HCT116 (cell line): ENCODE data around the gene BTBD18. TPM values are rescaled to one million over a fixed set of nuclear protein-coding genes. Genes with fewer than 3 reads are reported as not detected.
A peak's percentile ranks its signal among the peaks of the same experiment; 100 is the strongest.

Experiments
- ATAC-seq: fragments of 200-7000 bp; cut with Tn5 transposase; 2 replicates; pipeline ENCODE4 v1.9.1; 2020; ENCODE audit warnings: mild to moderate bottlenecking, moderate library complexity
- BruUV-seq: library from RNA; stranded (reverse); fragments of 400-500 nt; replicated peaks from 2 replicates; lab custom pipeline; 2021; lab: Mats Ljungman, UMichigan
- CTCF ChIA-PET: fragments of 300-600 bp; sonication (Branson Sonifier 250); formaldehyde crosslinking; loops from one replicate; lab custom pipeline; 2021; ENCODE audit warnings: antibody characterized with exemption; lab: Charles Lee
- POLR2A ChIA-PET: fragments of 300-600, 350-600 bp; sonication (Branson Sonifier 250); formaldehyde crosslinking; loops from one replicate; lab custom pipeline; 2021; ENCODE audit warnings: antibody characterized with exemption; lab: Charles Lee
- RAD21 ChIA-PET, 2 experiments: fragments of 300-600 bp; sonication (Branson Sonifier 250); formaldehyde crosslinking; loops; one replicate each; lab custom pipeline; 2023; ENCODE audit warnings: low total read pairs in 2 of 2; ENCODE audit not compliant: uncharacterized antibody in 2 of 2, unreplicated experiment in 2 of 2, low non-redundant PET in 1 of 2; lab: Charles Lee
- DNase-seq: peaks from one replicate; pipeline ENCODE4 v3.0.0-alpha.2; 2010; ENCODE audit warnings: low read depth, low spot score
- H2AFZ ChIP-seq: fragments of 200-600 bp; shearing (Covaris generic), sonication (generic); 2 replicates; pipeline ENCODE4 v1.6.1; 2017; ENCODE audit warnings: low read depth, mixed run types, mixed read lengths, antibody characterized with exemption, low read length; ENCODE audit not compliant: poor library complexity, severe bottlenecking
- H3K27ac ChIP-seq: 2 replicates; pipeline ENCODE4 v1.5.1; 2012; ENCODE audit warnings: low read depth, low read length
- H3K27me3 ChIP-seq: fragments of 200-600 bp; sonication (generic); 2 replicates; pipeline ENCODE4 v1.6.1; 2016; ENCODE audit warnings: mixed run types, low read length, mixed read lengths; ENCODE audit not compliant: insufficient read depth
- H3K36me3 ChIP-seq, 2 experiments: fragments of 200-500 bp in 1 of 2; fragments of 200-600 bp in 1 of 2; sonication (Bioruptor generic) in 1 of 2; sonication (generic) in 1 of 2; 2 replicates each; pipeline versions ENCODE4 v1.5.1 to v1.6.1; 2014 to 2016; ENCODE audit warnings: low read length in 2 of 2, inconsistent platforms in 1 of 2, mixed read lengths in 1 of 2, mixed run types in 1 of 2; ENCODE audit not compliant: insufficient read depth in 2 of 2, control insufficient read depth in 1 of 2
- H3K4me1 ChIP-seq, 2 experiments: fragments of 200-600 bp in 1 of 2; sonication (generic) in 1 of 2; 2 replicates each; pipeline versions ENCODE4 v1.5.1 to v1.6.1; 2012 to 2017; ENCODE audit warnings: low read length in 2 of 2, inconsistent platforms in 1 of 2, mild to moderate bottlenecking in 1 of 2, mixed read lengths in 1 of 2, mixed run types in 1 of 2, moderate library complexity in 1 of 2; ENCODE audit not compliant: insufficient read depth in 2 of 2, control insufficient read depth in 1 of 2
- H3K4me2 ChIP-seq: fragments of 200-600 bp; sonication (generic); 2 replicates; pipeline ENCODE4 v1.6.1; 2017; ENCODE audit warnings: mixed run types, low read length, mixed read lengths
- H3K4me3 ChIP-seq, 2 experiments: fragments of 200-600 bp in 1 of 2; sonication (generic) in 1 of 2; replicated peaks in 1 of 2; 2 replicates each; pipeline ENCODE4 v1.5.1; 2011 to 2016; ENCODE audit warnings: low read length in 2 of 2, control low read depth in 1 of 2, low read depth in 1 of 2, mild to moderate bottlenecking in 1 of 2, mixed read lengths in 1 of 2, mixed run types in 1 of 2
- H3K79me2 ChIP-seq: fragments of 200-600 bp; sonication (generic); 2 replicates; pipeline ENCODE4 v1.6.1; 2017; ENCODE audit warnings: mild to moderate bottlenecking, mixed run types, low read length, moderate library complexity, mixed read lengths; ENCODE audit not compliant: insufficient read depth
- H3K9ac ChIP-seq: fragments of 200-600 bp; sonication (generic); 2 replicates; pipeline ENCODE4 v1.6.1; 2016; ENCODE audit warnings: low read length, mixed read lengths
- H3K9me2 ChIP-seq: fragments of 200-600 bp; sonication (generic), shearing (Covaris generic); 2 replicates; pipeline ENCODE4 v1.6.1; 2017; ENCODE audit warnings: mixed run types, mild to moderate bottlenecking, moderate library complexity; ENCODE audit not compliant: insufficient read depth
- H3K9me3 ChIP-seq, 2 experiments: fragments of 200-500 bp in 1 of 2; fragments of 200-600 bp in 1 of 2; sonication (Bioruptor generic) in 1 of 2; sonication (generic) in 1 of 2; 2 replicates each; pipeline ENCODE4 v1.6.1; 2014 to 2017; ENCODE audit warnings: low read length in 2 of 2, mixed read lengths in 2 of 2, inconsistent platforms in 1 of 2, low read depth in 1 of 2, mild to moderate bottlenecking in 1 of 2, mixed run types in 1 of 2, moderate library complexity in 1 of 2; ENCODE audit not compliant: control insufficient read depth in 1 of 2, insufficient read depth in 1 of 2
- H4K20me1 ChIP-seq: fragments of 200-600 bp; sonication (generic), shearing (Covaris generic); 2 replicates; pipeline ENCODE4 v1.6.1; 2017; ENCODE audit warnings: mixed run types, mild to moderate bottlenecking, moderate library complexity; ENCODE audit not compliant: insufficient read depth
- CBX3 ChIP-seq: IDR thresholded peaks from 2 replicates; pipeline ENCODE4 v1.6.1; 2012; ENCODE audit warnings: low read depth
- CEBPB ChIP-seq: IDR thresholded peaks from 2 replicates; pipeline ENCODE4 v1.6.1; 2012; ENCODE audit warnings: low read depth
- EGR1 ChIP-seq: IDR thresholded peaks from 2 replicates; pipeline ENCODE4 v1.6.1; 2012; ENCODE audit warnings: low read depth
- ELF1 ChIP-seq: IDR thresholded peaks from 2 replicates; pipeline ENCODE4 v1.6.1; 2012; ENCODE audit warnings: low read depth, borderline replicate concordance
- FOSL1 ChIP-seq: IDR thresholded peaks from 2 replicates; pipeline ENCODE4 v1.6.1; 2012; ENCODE audit warnings: low read depth
- JUND ChIP-seq: IDR thresholded peaks from 2 replicates; pipeline ENCODE4 v1.6.1; 2012
- POLR2A ChIP-seq: IDR thresholded peaks from 2 replicates; pipeline ENCODE4 v1.7.0; 2011; ENCODE audit warnings: borderline replicate concordance; ENCODE audit not compliant: insufficient read depth, insufficient read length; ENCODE audit errors: extremely low read depth
- POLR2AphosphoS5 ChIP-seq: IDR thresholded peaks from 2 replicates; pipeline ENCODE4 v1.6.1; 2011; ENCODE audit warnings: mild to moderate bottlenecking, low read depth, low read length, moderate library complexity
- RAD21 ChIP-seq: IDR thresholded peaks from 2 replicates; pipeline ENCODE4 v1.6.1; 2012; ENCODE audit warnings: low read depth, mild to moderate bottlenecking
- SIN3A ChIP-seq: IDR thresholded peaks from 2 replicates; pipeline ENCODE4 v1.6.1; 2012; ENCODE audit warnings: low read depth
- SP1 ChIP-seq: IDR thresholded peaks from 2 replicates; pipeline ENCODE4 v1.6.1; 2012; ENCODE audit warnings: low read depth
- SRF ChIP-seq: IDR thresholded peaks from 2 replicates; pipeline ENCODE4 v1.6.1; 2012; ENCODE audit warnings: low read depth
- TCF7L2 ChIP-seq: IDR thresholded peaks from 2 replicates; pipeline ENCODE4 v1.7.0; 2011; ENCODE audit warnings: borderline replicate concordance, inconsistent platforms; ENCODE audit not compliant: insufficient read depth, insufficient read length; ENCODE audit errors: extremely low read depth
- intact Hi-C: fragments of 100-400 bp; cut with micrococcal nuclease; formaldehyde crosslinking; loops from 2 replicates; pipeline ENCODE4 v1.10.0; 2022
- total RNA-seq: library from RNA; stranded (reverse); gene quantifications from one replicate; pipeline ENCODE4 v1.2.1, GENCODE V29; 2021; ENCODE audit not compliant: unreplicated experiment
- TF ChIP-seq, protein P1 (sequence below): IDR thresholded peaks from 2 replicates; pipeline ENCODE4 v1.6.1; 2012
- TF ChIP-seq, protein P2 (sequence below): IDR thresholded peaks from 2 replicates; pipeline ENCODE4 v1.6.1; 2011; ENCODE audit warnings: mild to moderate bottlenecking, low read length, moderate library complexity; ENCODE audit not compliant: insufficient replicate concordance; ENCODE audit errors: extremely low read depth
- TF ChIP-seq, protein P3 (sequence below): IDR thresholded peaks from 2 replicates; pipeline ENCODE4 v1.6.1; 2012

Gene BTBD18
- total RNA-seq, 1 experiment from 2014 or later = not detected

DNA sequence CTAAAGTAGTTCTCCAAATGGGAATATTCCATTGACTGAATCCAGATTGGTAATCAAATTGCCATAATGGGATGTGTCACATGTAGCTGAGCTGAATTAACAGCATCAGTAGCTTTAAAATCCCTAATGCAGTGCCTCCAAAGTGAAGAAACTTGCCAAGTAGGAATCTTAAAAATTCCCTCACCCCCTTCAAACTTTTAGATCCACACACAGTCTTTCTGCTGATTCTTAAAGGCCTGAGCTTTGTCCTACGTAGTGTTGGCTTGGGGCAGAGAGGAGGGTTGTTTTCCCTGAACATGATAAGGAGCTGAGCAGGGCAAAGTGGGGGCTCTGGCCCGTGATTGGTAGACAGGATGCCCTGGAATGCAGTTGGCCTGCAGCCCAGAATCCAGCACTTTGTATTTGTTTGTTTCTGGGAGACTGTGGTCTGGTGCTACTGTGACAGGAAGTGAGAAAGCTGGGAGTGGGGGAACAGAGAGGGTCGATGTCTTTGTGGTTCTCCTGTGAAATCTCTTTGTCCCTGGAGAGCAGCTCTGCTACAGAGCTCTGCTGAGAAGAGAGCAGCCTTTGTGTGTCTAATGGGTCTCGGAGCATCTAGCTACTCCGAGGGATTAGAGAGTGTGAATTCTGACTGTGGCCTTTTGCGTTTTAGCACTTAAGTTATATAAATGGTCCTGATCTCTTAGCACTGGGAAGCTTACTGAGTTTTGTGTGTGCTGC lies 26.9 kb upstream of the BTBD18 start:
- POLR2A ChIA-PET = interaction anchor here (0.7 to 2.8 kb wide), 9 partner anchors 8 to 798 kb away, joined by 3 to 22 read pairs (median 6); partner anchors contain the start of genes BTBD18, CTNND1 and SELENOH

More for the DNA sequence above, 26.9 kb upstream of the BTBD18 start:
- H3K27ac ChIP-seq = peak overlapping the region; percentile 89
- peaks cover 100% of the 10 kb centered on the region for H3K79me2 ChIP-seq
- TF ChIP-seq POLR2AphosphoS5 (peak; percentile 68), ELF1 (no peak), FOSL1 (peak; percentile 48; the same call in 1 of the 2 replicates), SRF (0 out of 2 replicates have a peak, but pooled peaks have one; percentile 42), CEBPB (0 out of 2 replicates have a peak, but pooled peaks have one; percentile 23), RAD21 (0 out of 2 replicates have a peak, but pooled peaks have one; percentile 7), SIN3A (peak; percentile 48; the same call in 1 of the 2 replicates), SP1 (peak; percentile 93), EGR1 (0 out of 2 replicates have a peak, but pooled peaks have one; percentile 25), POLR2A (no peak), TCF7L2 (peak; percentile 71), JUND (peak; percentile 52), CBX3 (peak; percentile 76; the same call in 1 of the 2 replicates)
- TF ChIP-seq, protein P1, sequence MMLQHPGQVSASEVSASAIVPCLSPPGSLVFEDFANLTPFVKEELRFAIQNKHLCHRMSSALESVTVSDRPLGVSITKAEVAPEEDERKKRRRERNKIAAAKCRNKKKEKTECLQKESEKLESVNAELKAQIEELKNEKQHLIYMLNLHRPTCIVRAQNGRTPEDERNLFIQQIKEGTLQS = no peak
- TF ChIP-seq, protein P2, sequence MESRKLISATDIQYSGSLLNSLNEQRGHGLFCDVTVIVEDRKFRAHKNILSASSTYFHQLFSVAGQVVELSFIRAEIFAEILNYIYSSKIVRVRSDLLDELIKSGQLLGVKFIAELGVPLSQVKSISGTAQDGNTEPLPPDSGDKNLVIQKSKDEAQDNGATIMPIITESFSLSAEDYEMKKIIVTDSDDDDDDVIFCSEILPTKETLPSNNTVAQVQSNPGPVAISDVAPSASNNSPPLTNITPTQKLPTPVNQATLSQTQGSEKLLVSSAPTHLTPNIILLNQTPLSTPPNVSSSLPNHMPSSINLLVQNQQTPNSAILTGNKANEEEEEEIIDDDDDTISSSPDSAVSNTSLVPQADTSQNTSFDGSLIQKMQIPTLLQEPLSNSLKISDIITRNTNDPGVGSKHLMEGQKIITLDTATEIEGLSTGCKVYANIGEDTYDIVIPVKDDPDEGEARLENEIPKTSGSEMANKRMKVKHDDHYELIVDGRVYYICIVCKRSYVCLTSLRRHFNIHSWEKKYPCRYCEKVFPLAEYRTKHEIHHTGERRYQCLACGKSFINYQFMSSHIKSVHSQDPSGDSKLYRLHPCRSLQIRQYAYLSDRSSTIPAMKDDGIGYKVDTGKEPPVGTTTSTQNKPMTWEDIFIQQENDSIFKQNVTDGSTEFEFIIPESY = no peak
- TF ChIP-seq, protein P3, sequence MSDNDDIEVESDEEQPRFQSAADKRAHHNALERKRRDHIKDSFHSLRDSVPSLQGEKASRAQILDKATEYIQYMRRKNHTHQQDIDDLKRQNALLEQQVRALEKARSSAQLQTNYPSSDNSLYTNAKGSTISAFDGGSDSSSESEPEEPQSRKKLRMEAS = peak; percentile 62
- H3K4me3 ChIP-seq = peak overlapping the region; percentile 28 to 49
- H3K9me2 ChIP-seq = no peaks in the 10 kb centered on the region
- H3K27me3 ChIP-seq = no peaks in the 10 kb centered on the region
- peak overlapping the region; percentile 69 for H3K9ac ChIP-seq
- intact Hi-C loops = loop anchor here (2.0 kb wide), 1 partner anchor 16 kb away; no protein-coding TSS in a partner anchor
- ATAC-seq (peak; percentile 81), DNase-seq (peak; percentile 89)
- CTCF ChIA-PET = interaction anchor here (0.9 to 4.5 kb wide), 3 partner anchors 17 to 27 kb away, joined by 3 to 30 read pairs (median 12); partner anchors contain the start of genes BTBD18 and CTNND1
- BruUV-seq = no TSS peak
- RAD21 ChIA-PET = interaction anchor here (0.9 to 1.5 kb wide), 4 partner anchors 17 to 22 kb away, joined by 3 to 7 read pairs (median 4); partner anchors contain the start of gene CTNND1 (in 2 of the 2)
- H2AFZ ChIP-seq = no peak overlapping the region
- no peaks in the 10 kb centered on the region; the same call in 1 of the 2 replicates for H4K20me1 ChIP-seq
- H3K4me2 ChIP-seq = peak overlapping the region; percentile 72
- no peaks in the 10 kb centered on the region for H3K36me3 ChIP-seq
- H3K4me1 ChIP-seq = peaks cover 88 to 98% of the 10 kb centered on the region in 2 experiments
- H3K9me3 ChIP-seq = no peaks in the 10 kb centered on the region
